IPS-20b (cell line): ENCODE results near the gene CSRP1.
"Not testable (repeated sequence)": the region's sequence is repeated elsewhere in the genome, so short reads cannot be mapped to it uniquely, and the experiment has no call there.

ENCODE experiments used
- H3K27ac ChIP-seq: one replicate; pipeline ENCODE4 v1.5.1; 2013; ENCODE audit warnings: low read length
- H3K27me3 ChIP-seq: 2 replicates; pipeline ENCODE4 v1.6.1; 2013; ENCODE audit warnings: mild to moderate bottlenecking, low read length, inconsistent platforms; ENCODE audit not compliant: insufficient read depth
- H3K36me3 ChIP-seq: 2 replicates; pipeline ENCODE4 v1.6.1; 2013; ENCODE audit warnings: low read depth, mild to moderate bottlenecking, inconsistent platforms, low read length, moderate library complexity; ENCODE audit not compliant: insufficient read depth
- H3K4me1 ChIP-seq: 2 replicates; pipeline ENCODE4 v1.6.1; 2013; ENCODE audit warnings: mild to moderate bottlenecking, control low read depth, inconsistent platforms, low read length, moderate library complexity; ENCODE audit not compliant: insufficient read depth
- H3K4me3 ChIP-seq: 2 replicates; pipeline ENCODE4 v1.5.1; 2013; ENCODE audit warnings: mild to moderate bottlenecking, low read length, inconsistent platforms
- H3K9ac ChIP-seq: 2 replicates; pipeline ENCODE4 v1.6.1; 2013; ENCODE audit warnings: low read depth, mild to moderate bottlenecking, inconsistent platforms, low read length, moderate library complexity
- H3K9me3 ChIP-seq: 2 replicates; pipeline ENCODE4 v1.6.1; 2013; ENCODE audit warnings: mild to moderate bottlenecking, low read depth, low read length, inconsistent platforms; ENCODE audit not compliant: insufficient read depth

The CSRP1 gene

GRCh38 chr1:201479201-201479730 is 27.7 kb downstream of the CSRP1 start:
- Histone ChIP-seq H3K27ac (no peak overlapping the region), H3K4me1 (no peaks in the 10 kb centered on the region)

GRCh38 chr1:201478666-201479065 is 28.3 kb downstream of the CSRP1 start:
- H3K9me3 ChIP-seq, H3K4me3 ChIP-seq, H3K4me1 ChIP-seq, H3K9ac ChIP-seq, H3K27ac ChIP-seq, H3K36me3 ChIP-seq: not testable (repeated sequence)
- peaks cover 23% of the 10 kb centered on the region for H3K27me3 ChIP-seq

More at GRCh38 chr1:201479201-201479730, 27.7 kb downstream of the CSRP1 start:
- H3K9me3 ChIP-seq = no peaks in the 10 kb centered on the region
- no peak overlapping the region for H3K9ac ChIP-seq
- H3K27me3 ChIP-seq = peaks cover 23% of the 10 kb centered on the region
- no peaks in the 10 kb centered on the region for H3K36me3 ChIP-seq
- H3K4me3 ChIP-seq = no peak overlapping the region

GRCh38 chr1:201476670-201477344 is 30.1 kb downstream of the CSRP1 start:
- Histone ChIP-seq H3K4me3 (no peak overlapping the region), H3K9me3 (no peaks in the 10 kb centered on the region), H3K9ac (no peak overlapping the region), H3K27me3 (peaks cover 22% of the 10 kb centered on the region), H3K27ac (no peak overlapping the region), H3K4me1 (no peaks in the 10 kb centered on the region), H3K36me3 (no peaks in the 10 kb centered on the region)

- H3K27me3 ChIP-seq = peaks cover 22% of the 10 kb centered on the region
- H3K4me3 ChIP-seq = no peak overlapping the region
- no peaks in the 10 kb centered on the region for H3K4me1 ChIP-seq
- H3K9ac ChIP-seq = no peak overlapping the region
- no peaks in the 10 kb centered on the region for H3K36me3 ChIP-seq
- no peaks in the 10 kb centered on the region for H3K9me3 ChIP-seq
- H3K27ac ChIP-seq = no peak overlapping the region
Measured at GRCh38 chr1:201475915-201476669, 30.8 kb downstream of the CSRP1 start.

GRCh38 chr1:201475130-201475529 is 31.8 kb downstream of the CSRP1 start:
- Histone ChIP-seq H3K36me3 (no peaks in the 10 kb centered on the region), H3K4me1 (no peaks in the 10 kb centered on the region), H3K4me3 (no peak overlapping the region), H3K9ac (no peak overlapping the region), H3K27ac (no peak overlapping the region), H3K27me3 (peaks cover 26% of the 10 kb centered on the region), H3K9me3 (no peaks in the 10 kb centered on the region)

GRCh38 chr1:201473296-201473695 is 33.6 kb downstream of the CSRP1 start:
- H3K9me3 ChIP-seq = no peaks in the 10 kb centered on the region
- peaks cover 5% of the 10 kb centered on the region; the same call in 1 of the 2 replicates for H3K4me1 ChIP-seq
- no peak overlapping the region for H3K9ac ChIP-seq
- no peaks in the 10 kb centered on the region for H3K36me3 ChIP-seq
- H3K27me3 ChIP-seq = peaks cover 44% of the 10 kb centered on the region
- H3K27ac ChIP-seq = no peak overlapping the region
- no peak overlapping the region for H3K4me3 ChIP-seq

GRCh38 chr1:201472321-201472720 is 34.6 kb downstream of the CSRP1 start:
- H3K27ac ChIP-seq, H3K4me1 ChIP-seq, H3K4me3 ChIP-seq, H3K9ac ChIP-seq, H3K36me3 ChIP-seq, H3K9me3 ChIP-seq: not testable (repeated sequence)
- peaks cover 52% of the 10 kb centered on the region for H3K27me3 ChIP-seq

GRCh38 chr1:201471772-201472171 is 35.2 kb downstream of the CSRP1 start:
- H3K27me3 ChIP-seq = peaks cover 52% of the 10 kb centered on the region
- H3K4me1 ChIP-seq = peaks cover 5% of the 10 kb centered on the region; the same call in 1 of the 2 replicates
- H3K9ac ChIP-seq = no peak overlapping the region
- H3K4me3 ChIP-seq = no peak overlapping the region
- H3K36me3 ChIP-seq = no peaks in the 10 kb centered on the region
- H3K9me3 ChIP-seq = no peaks in the 10 kb centered on the region
- H3K27ac ChIP-seq = no peak overlapping the region

GRCh38 chr1:201470581-201470980 is 36.3 kb downstream of the CSRP1 start:
- H3K4me1 ChIP-seq = peaks cover 5% of the 10 kb centered on the region; the same call in 1 of the 2 replicates
- H3K4me3 ChIP-seq = no peak overlapping the region
- H3K9me3 ChIP-seq = no peaks in the 10 kb centered on the region
- H3K9ac ChIP-seq = no peak overlapping the region
- H3K27me3 ChIP-seq = peaks cover 52% of the 10 kb centered on the region
- no peak overlapping the region for H3K27ac ChIP-seq
- H3K36me3 ChIP-seq = peaks cover 8% of the 10 kb centered on the region

GRCh38 chr1:201469645-201470074 is 37.3 kb downstream of the CSRP1 start:
- Histone ChIP-seq H3K27me3 (peaks cover 45% of the 10 kb centered on the region), H3K9me3 (no peaks in the 10 kb centered on the region), H3K9ac (peak overlapping the region; percentile 51; the same call in 1 of the 2 replicates), H3K36me3 (peaks cover 17% of the 10 kb centered on the region), H3K4me3 (peak overlapping the region; percentile 75), H3K4me1 (peaks cover 5% of the 10 kb centered on the region; the same call in 1 of the 2 replicates), H3K27ac (no peak overlapping the region)

- no peak within 1 kb of the TSS for H3K27ac ChIP-seq
- H3K36me3 ChIP-seq = peaks cover 21% of the 10 kb centered on the region
- no peaks in the 10 kb centered on the region for H3K9me3 ChIP-seq
- H3K27me3 ChIP-seq = peaks cover 45% of the 10 kb centered on the region
- H3K4me3 ChIP-seq = peak within 1 kb of the TSS; percentile 75
- H3K4me1 ChIP-seq = peaks cover 5% of the 10 kb centered on the region; the same call in 1 of the 2 replicates
- H3K9ac ChIP-seq = peak within 1 kb of the TSS; percentile 66
Measured at GRCh38 chr1:201468844-201469644, 37.9 kb downstream of the CSRP1 start, which contains the start of gene PHLDA3. TSS of gene PHLDA3 (minus strand) at chr1:201469188. CDS start at chr1:201468786, 402 bp downstream.
